Astrocyte of the spinal cord (primary cell): Measurements from ENCODE around the gene CCDC8.

Experiments used
- DNase-seq: peaks from one replicate; pipeline ENCODE4 v3.0.0; 2011; ENCODE audit warnings: low read depth, low spot score
- H3K4me3 ChIP-seq: 2 replicates; pipeline ENCODE4 v1.5.1; 2011; ENCODE audit warnings: low read depth, mild to moderate bottlenecking, low read length, moderate library complexity
- in situ Hi-C: cut with HindIII; loops from 2 replicates; pipeline ENCODE4 v1.10.0; 2017; ENCODE audit warnings: low sequenced_read_pairs
- TF ChIP-seq, protein P1 (sequence below): IDR thresholded peaks from 2 replicates; pipeline ENCODE4 v1.5.1; 2012; ENCODE audit warnings: low read depth, mild to moderate bottlenecking, low read length, inconsistent platforms

Gene CCDC8, protein sequence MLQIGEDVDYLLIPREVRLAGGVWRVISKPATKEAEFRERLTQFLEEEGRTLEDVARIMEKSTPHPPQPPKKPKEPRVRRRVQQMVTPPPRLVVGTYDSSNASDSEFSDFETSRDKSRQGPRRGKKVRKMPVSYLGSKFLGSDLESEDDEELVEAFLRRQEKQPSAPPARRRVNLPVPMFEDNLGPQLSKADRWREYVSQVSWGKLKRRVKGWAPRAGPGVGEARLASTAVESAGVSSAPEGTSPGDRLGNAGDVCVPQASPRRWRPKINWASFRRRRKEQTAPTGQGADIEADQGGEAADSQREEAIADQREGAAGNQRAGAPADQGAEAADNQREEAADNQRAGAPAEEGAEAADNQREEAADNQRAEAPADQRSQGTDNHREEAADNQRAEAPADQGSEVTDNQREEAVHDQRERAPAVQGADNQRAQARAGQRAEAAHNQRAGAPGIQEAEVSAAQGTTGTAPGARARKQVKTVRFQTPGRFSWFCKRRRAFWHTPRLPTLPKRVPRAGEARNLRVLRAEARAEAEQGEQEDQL

DNA sequence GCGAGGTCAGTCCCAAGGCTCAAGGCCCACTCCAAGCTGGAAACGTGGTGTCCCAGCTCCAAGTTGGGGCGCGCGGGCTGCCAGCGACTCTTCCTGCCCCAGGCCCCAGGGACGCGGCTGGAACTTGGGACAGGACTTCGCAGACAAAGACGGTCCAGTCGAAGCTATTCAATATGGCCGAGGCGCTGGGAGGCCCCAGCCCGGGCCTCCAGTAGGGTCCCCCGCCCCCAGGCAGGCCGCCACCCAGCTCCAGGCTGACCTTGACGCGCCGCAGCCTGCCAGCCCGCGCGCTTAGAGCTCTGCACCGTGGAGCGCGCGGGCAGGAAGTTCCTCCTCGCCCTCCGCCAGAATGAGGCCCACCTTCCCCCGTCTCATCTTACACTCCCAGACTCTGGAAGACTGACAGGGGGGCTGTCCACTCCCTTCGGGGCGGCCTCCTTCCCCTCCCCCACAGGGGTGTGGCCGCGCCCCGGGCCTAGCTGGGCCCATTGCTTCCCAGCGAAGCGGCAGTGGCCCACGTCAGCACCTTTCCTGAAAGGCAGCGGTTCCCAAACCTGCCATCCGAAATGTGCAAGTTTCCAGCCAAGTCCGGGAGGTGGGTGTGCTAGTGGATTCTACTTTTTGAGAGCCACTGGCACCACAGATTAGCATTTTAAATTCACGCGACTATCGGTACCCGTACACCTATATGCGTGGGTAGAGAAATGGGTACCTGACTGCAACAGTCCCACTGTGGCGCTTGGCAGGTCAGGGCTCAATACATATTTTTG, at the start of gene CCDC8:
CCDC8 (minus strand) TSS at position 303 of the 770 bp plus-strand sequence. CDS start 754 bp downstream, outside the sequence.
- in situ Hi-C loops, result no loop called here
- peak; percentile 97 for DNase-seq
- H3K4me3 ChIP-seq, result peak within 1 kb of the TSS; percentile 71

DNA sequence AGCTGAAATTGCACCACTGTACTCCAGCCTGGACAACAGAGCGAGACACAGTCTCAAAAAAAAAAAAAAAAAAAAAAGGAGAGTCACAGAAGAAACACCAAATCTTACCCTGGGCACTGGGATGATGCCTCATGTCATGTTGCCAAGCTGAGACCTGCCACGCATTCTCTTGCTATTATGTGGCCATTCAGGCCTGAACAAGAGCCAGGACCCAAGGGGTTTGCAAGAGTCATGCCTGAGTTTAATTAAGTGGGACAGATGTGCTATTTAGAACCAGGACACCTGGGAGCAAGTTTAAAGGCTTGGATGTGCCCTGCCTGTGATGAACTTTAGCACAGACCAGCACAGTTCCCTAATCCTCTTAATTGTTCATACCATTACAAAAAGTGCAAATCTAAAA, 48.2 kb upstream of the CCDC8 start:
- H3K4me3 ChIP-seq, result no peak overlapping the region
- TF ChIP-seq, protein P1, sequence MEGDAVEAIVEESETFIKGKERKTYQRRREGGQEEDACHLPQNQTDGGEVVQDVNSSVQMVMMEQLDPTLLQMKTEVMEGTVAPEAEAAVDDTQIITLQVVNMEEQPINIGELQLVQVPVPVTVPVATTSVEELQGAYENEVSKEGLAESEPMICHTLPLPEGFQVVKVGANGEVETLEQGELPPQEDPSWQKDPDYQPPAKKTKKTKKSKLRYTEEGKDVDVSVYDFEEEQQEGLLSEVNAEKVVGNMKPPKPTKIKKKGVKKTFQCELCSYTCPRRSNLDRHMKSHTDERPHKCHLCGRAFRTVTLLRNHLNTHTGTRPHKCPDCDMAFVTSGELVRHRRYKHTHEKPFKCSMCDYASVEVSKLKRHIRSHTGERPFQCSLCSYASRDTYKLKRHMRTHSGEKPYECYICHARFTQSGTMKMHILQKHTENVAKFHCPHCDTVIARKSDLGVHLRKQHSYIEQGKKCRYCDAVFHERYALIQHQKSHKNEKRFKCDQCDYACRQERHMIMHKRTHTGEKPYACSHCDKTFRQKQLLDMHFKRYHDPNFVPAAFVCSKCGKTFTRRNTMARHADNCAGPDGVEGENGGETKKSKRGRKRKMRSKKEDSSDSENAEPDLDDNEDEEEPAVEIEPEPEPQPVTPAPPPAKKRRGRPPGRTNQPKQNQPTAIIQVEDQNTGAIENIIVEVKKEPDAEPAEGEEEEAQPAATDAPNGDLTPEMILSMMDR, result no peak
- in situ Hi-C loops, result no loop called here

More for the DNA sequence above, at the start of gene CCDC8:
- TF ChIP-seq, protein P1, result no peak

DNA sequence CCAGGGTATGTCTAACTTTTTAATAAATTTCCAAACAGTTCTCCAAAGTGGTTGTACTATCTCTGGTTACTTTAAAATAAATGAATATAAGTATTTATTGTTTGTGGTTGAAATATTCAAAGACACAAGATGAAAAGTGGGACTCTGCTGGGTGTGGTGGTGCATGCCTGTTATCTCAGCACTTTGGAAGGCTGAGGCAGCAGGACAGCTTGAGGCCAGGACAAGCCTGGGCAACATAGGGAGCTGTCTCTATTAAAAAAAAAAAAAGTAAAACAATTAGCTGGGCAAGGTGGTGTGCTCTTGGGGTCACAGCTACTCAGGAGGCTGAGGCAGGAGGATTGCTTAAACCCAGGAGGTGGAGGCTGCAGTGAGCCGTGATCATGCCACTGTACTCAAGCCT, 47.6 kb upstream of the CCDC8 start:
- DNase-seq, result no peak
- TF ChIP-seq, protein P1, result no peak
- no peak overlapping the region for H3K4me3 ChIP-seq
- in situ Hi-C loops, result no loop called here

More for the DNA sequence above, 48.2 kb upstream of the CCDC8 start:
- DNase-seq, result peak; percentile 15

DNA sequence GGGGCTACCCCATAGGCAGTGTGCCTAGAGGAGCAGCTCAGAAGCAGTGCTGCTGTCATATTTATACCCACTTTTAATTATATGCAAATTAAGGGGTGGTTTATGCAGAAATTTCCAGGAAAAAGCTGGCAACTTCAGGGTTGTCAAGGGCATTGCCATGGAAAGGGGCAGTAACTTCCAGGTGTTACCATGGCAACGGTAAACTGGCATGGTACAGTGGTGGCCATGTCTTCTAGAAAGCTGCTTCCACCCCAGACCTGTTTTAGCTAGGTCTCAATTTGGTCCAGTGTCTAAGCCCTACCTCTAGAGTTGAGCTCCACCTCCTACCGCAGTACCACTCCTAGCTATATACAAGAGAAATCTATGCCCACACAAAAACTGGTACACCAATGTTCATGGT, 46.7 kb upstream of the CCDC8 start:
- TF ChIP-seq, protein P1, result no peak
- no peak overlapping the region for H3K4me3 ChIP-seq
- DNase-seq, result no peak
- in situ Hi-C loops, result no loop called here

DNA sequence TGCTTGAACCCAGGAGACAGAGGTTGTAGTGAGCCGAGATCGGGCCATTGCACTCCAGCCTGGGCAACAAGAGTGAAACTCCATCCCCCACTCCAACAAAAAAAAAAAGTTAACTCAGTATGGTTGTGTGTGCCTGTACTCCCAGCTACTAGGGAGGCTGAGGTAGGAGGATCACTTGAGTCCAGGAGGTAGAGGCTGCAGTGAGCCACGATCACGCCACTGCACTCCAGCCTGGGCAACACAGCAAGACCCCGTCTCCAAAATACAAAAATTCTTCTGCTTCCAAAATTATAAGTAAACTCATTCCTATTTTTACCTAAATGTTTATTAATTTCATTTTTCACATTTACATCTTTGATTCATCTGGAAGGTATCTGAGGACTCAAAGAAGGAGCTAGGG, 43.6 kb upstream of the CCDC8 start:
- TF ChIP-seq, protein P1, result no peak
- in situ Hi-C loops, result no loop called here

DNA sequence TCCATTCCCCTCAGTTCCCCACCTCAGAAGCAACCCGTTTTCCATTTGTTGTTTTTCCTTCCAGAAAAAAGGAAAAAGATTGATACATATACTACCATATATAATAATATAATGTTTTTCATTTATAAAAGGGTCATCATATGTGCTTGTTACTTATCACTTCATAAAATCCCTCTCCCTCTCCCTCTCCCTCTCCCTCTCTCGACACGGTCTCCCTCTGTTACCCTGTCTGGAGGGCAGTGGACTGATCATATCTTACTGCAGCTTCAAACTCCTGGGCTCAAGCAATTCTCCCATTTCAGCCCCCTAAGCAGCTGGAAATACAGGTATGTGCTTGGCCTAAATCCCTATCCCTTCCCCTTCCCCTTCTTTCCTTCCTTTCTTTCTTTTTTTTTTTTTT, 40.9 kb upstream of the CCDC8 start:
- H3K4me3 ChIP-seq, result no peak overlapping the region
- TF ChIP-seq, protein P1, result no peak
- in situ Hi-C loops, result no loop called here
- no peak for DNase-seq

More for the DNA sequence above, 43.6 kb upstream of the CCDC8 start:
- no peak for DNase-seq
- no peak overlapping the region for H3K4me3 ChIP-seq
